H1 (cell line): ENCODE data around the gene KCNV2. TPM values are rescaled to one million over a fixed set of nuclear protein-coding genes. Genes with fewer than 3 reads are reported as not detected.
A peak's percentile ranks its signal among the peaks of the same experiment; 100 is the strongest.

ENCODE experiments used
- CTCF ChIA-PET: fragments of 300-600 bp; sonication (Branson Sonifier 250); formaldehyde crosslinking; loops from one replicate; lab custom pipeline; 2021; ENCODE audit not compliant: partially characterized antibody; lab: Charles Lee
- POLR2A ChIA-PET: fragments of 300-600 bp; sonication (Branson Sonifier 250); formaldehyde crosslinking; loops from one replicate; lab custom pipeline; 2021; ENCODE audit warnings: inconsistent platforms; ENCODE audit not compliant: partially characterized antibody; lab: Charles Lee
- DNase-seq, 2 experiments: peaks; one replicate each; pipeline versions ENCODE4 v3.0.0 to v3.0.0-alpha.2; 2010 to 2022; ENCODE audit warnings: low spot score in 2 of 2, low read depth in 1 of 2, mixed read lengths in 1 of 2
- FAIRE-seq: peaks from 2 replicates; lab custom pipeline; 2011; peaks lifted over from hg19 to GRCh38; lab: Jason Lieb, UNC
- H2AFZ ChIP-seq: 2 replicates; pipeline ENCODE4 v1.8.1; 2012; ENCODE audit warnings: low read length, inconsistent platforms
- H2AK5ac ChIP-seq: 2 replicates; pipeline ENCODE4 v1.6.1; 2013; ENCODE audit warnings: low read depth, low read length
- H2BK120ac ChIP-seq: replicated peaks from 2 replicates; pipeline ENCODE3; 2013; ENCODE audit warnings: low read depth, low read length, inconsistent platforms
- H2BK12ac ChIP-seq: 2 replicates; pipeline ENCODE4 v1.6.1; 2013; ENCODE audit warnings: low read depth, low read length
- H2BK15ac ChIP-seq: 2 replicates; pipeline ENCODE4 v1.6.1; 2013; ENCODE audit warnings: low read length
- H2BK20ac ChIP-seq: 2 replicates; pipeline ENCODE4 v1.6.1; 2013; ENCODE audit warnings: low read length
- H2BK5ac ChIP-seq: 2 replicates; pipeline ENCODE4 v1.6.1; 2013; ENCODE audit warnings: low read depth, low read length
- H3K14ac ChIP-seq: 2 replicates; pipeline ENCODE4 v1.6.1; 2013; ENCODE audit warnings: inconsistent platforms; ENCODE audit not compliant: insufficient read length
- H3K18ac ChIP-seq: 2 replicates; pipeline ENCODE4 v1.6.1; 2013; ENCODE audit warnings: low read length; ENCODE audit errors: extremely low read depth
- H3K23ac ChIP-seq: 2 replicates; pipeline ENCODE4 v1.6.1; 2013; ENCODE audit warnings: inconsistent platforms; ENCODE audit not compliant: insufficient read length
- H3K23me2 ChIP-seq: 2 replicates; pipeline ENCODE4 v1.6.1; 2013; ENCODE audit warnings: low read depth, low read length
- H3K27ac ChIP-seq: 2 replicates; pipeline ENCODE4 v1.6.1; 2011; ENCODE audit warnings: low read depth, low read length, inconsistent platforms
- H3K27me3 ChIP-seq, 4 experiments: replicated peaks in 1 of 4; 1 replicate in 1 of 4; 2 replicates in 3 of 4; pipeline versions ENCODE4 v1.6.1 to v1.8.1; 2011 to 2013; ENCODE audit warnings: low read length in 3 of 4, mild to moderate bottlenecking in 3 of 4, inconsistent platforms in 2 of 4, mixed read lengths in 2 of 4, moderate library complexity in 1 of 4; ENCODE audit not compliant: control insufficient read depth in 3 of 4, insufficient read depth in 3 of 4; ENCODE audit errors: extremely low read depth in 1 of 4
- H3K36me3 ChIP-seq, 4 experiments: 2 replicates each; pipeline versions ENCODE4 v1.6.1 to v1.8.1; 2011 to 2013; ENCODE audit warnings: mild to moderate bottlenecking in 4 of 4, low read length in 3 of 4, moderate library complexity in 2 of 4, control low read depth in 1 of 4, inconsistent platforms in 1 of 4; ENCODE audit not compliant: insufficient read depth in 4 of 4, control insufficient read depth in 2 of 4
- H3K4ac ChIP-seq: replicated peaks from 2 replicates; pipeline ENCODE3; 2013; ENCODE audit warnings: low read length, low read depth, mixed read lengths, inconsistent platforms; ENCODE audit not compliant: insufficient read length
- H3K4me1 ChIP-seq, 4 experiments: replicated peaks in 1 of 4; 1 replicate in 1 of 4; 2 replicates in 3 of 4; pipeline versions ENCODE4 v1.6.1 to v1.8.1; 2011 to 2013; ENCODE audit warnings: low read length in 3 of 4, inconsistent platforms in 2 of 4, mixed read lengths in 1 of 4; ENCODE audit not compliant: insufficient read depth in 4 of 4, control insufficient read depth in 3 of 4
- H3K4me2 ChIP-seq, 2 experiments: 2 replicates each; pipeline versions ENCODE4 v1.6.1 to v1.8.1; 2011 to 2013; ENCODE audit warnings: low read depth in 2 of 2, low read length in 2 of 2, control low read depth in 1 of 2, inconsistent platforms in 1 of 2, mild to moderate bottlenecking in 1 of 2; ENCODE audit not compliant: insufficient read depth in 1 of 2
- H3K4me3 ChIP-seq, 4 experiments: fragments of 200-600, 300-600 bp in 1 of 4; sonication (generic), shearing (Covaris generic), sonication (Bioruptor Twin) in 1 of 4; 2 replicates each; pipeline versions ENCODE4 v1.5.1 to v1.8.1; 2011 to 2016; ENCODE audit warnings: low read length in 4 of 4, low read depth in 3 of 4, control low read depth in 2 of 4, inconsistent platforms in 2 of 4, mild to moderate bottlenecking in 2 of 4, mixed read lengths in 1 of 4, moderate library complexity in 1 of 4; ENCODE audit not compliant: insufficient read depth in 2 of 4; ENCODE audit errors: extremely low read depth in 1 of 4
- H3K56ac ChIP-seq: replicated peaks from 2 replicates; pipeline ENCODE3; 2013; ENCODE audit warnings: low read depth, mild to moderate bottlenecking, mixed read lengths, low read length, inconsistent platforms; ENCODE audit not compliant: insufficient read length
- H3K79me1 ChIP-seq: 2 replicates; pipeline ENCODE4 v1.6.1; 2013; ENCODE audit warnings: low read depth, low read length, control low read depth
- H3K79me2 ChIP-seq, 2 experiments: 2 replicates each; pipeline versions ENCODE4 v1.6.1 to v1.8.1; 2012 to 2013; ENCODE audit warnings: low read length in 2 of 2, mild to moderate bottlenecking in 2 of 2, inconsistent platforms in 1 of 2; ENCODE audit not compliant: insufficient read depth in 2 of 2, control insufficient read depth in 1 of 2
- H3K9ac ChIP-seq, 4 experiments: replicated peaks in 1 of 4; 1 replicate in 1 of 4; 2 replicates in 3 of 4; pipeline versions ENCODE4 v1.6.1 to v1.8.1; 2011 to 2013; ENCODE audit warnings: low read depth in 3 of 4, low read length in 3 of 4, control low read depth in 2 of 4, mild to moderate bottlenecking in 2 of 4, moderate library complexity in 2 of 4, inconsistent platforms in 1 of 4; ENCODE audit errors: extremely low read depth in 1 of 4
- H3K9me3 ChIP-seq, 2 experiments: 2 replicates each; pipeline versions ENCODE4 v1.6.1 to v1.8.1; 2012 to 2013; ENCODE audit warnings: mild to moderate bottlenecking in 2 of 2, moderate library complexity in 2 of 2, control low read depth in 1 of 2, inconsistent platforms in 1 of 2, low read depth in 1 of 2, low read length in 1 of 2, mixed read lengths in 1 of 2; ENCODE audit not compliant: insufficient read depth in 2 of 2
- H4K20me1 ChIP-seq, 2 experiments: replicated peaks in 1 of 2; 2 replicates each; pipeline versions ENCODE3 to v1.8.1; 2011 to 2013; ENCODE audit warnings: inconsistent platforms in 2 of 2, low read length in 2 of 2, mild to moderate bottlenecking in 1 of 2; ENCODE audit not compliant: insufficient read depth in 2 of 2, control insufficient read depth in 1 of 2
- H4K5ac ChIP-seq: 2 replicates; pipeline ENCODE4 v1.6.1; 2013; ENCODE audit warnings: low read length, low read depth, mixed read lengths, inconsistent platforms; ENCODE audit not compliant: insufficient read length
- H4K8ac ChIP-seq: 2 replicates; pipeline ENCODE4 v1.8.0; 2013; ENCODE audit warnings: mild to moderate bottlenecking, moderate library complexity, low read length, inconsistent platforms; ENCODE audit not compliant: insufficient read depth; ENCODE audit errors: extremely low read depth
- H4K91ac ChIP-seq: replicated peaks from 2 replicates; pipeline ENCODE3; 2013; ENCODE audit warnings: low read length, mixed read lengths, inconsistent platforms; ENCODE audit not compliant: insufficient read length
- RAD21 ChIP-seq, 2 experiments: IDR thresholded peaks in 1 of 2; conservative IDR thresholded peaks in 1 of 2; 2 replicates each; pipeline ENCODE4 v1.6.1; 2011; ENCODE audit warnings: low read depth in 2 of 2, low read length in 2 of 2, improper control_type of control experiment in 1 of 2, inconsistent platforms in 1 of 2, mild to moderate bottlenecking in 1 of 2, moderate library complexity in 1 of 2
- TCF12 ChIP-seq: IDR thresholded peaks from 2 replicates; pipeline ENCODE4 v1.6.1; 2011; ENCODE audit warnings: low read depth, mild to moderate bottlenecking, low read length
- WGBS, 2 experiments: shearing (Covaris generic) in 1 of 2; methylation state at CpG; one replicate each; pipeline versions ENCODE4 v1.1.6 to v1.1.7; 2013 to 2015; ENCODE audit warnings: low lambda C conversion rate in 2 of 2, mixed read lengths in 2 of 2, inconsistent platforms in 1 of 2, low coverage in 1 of 2, missing lambda C conversion rate in 1 of 2; ENCODE audit not compliant: insufficient replicate concordance in 2 of 2, insufficient coverage in 1 of 2, insufficient read length in 1 of 2; ENCODE audit errors: extremely low coverage in 1 of 2, missing lambda C conversion rate in 1 of 2; 5-methylcytosine and 5-hydroxymethylcytosine counted together
- polyA plus RNA-seq, 7 experiments: library from polyadenylated mRNA; depleted of rRNA in 3 of 7; stranded (reverse) in 5 of 7; unstranded in 2 of 7; fragments of >200 nt in 5 of 7; fragments of 200-250 nt in 2 of 7; gene quantifications; 1 replicate in 5 of 7; 2 replicates in 1 of 7; 4 replicates in 1 of 7; pipeline versions ENCODE4 v1.2.1 to v1.2.3, GENCODE V29; 2011 to 2013; ENCODE audit warnings: missing spikeins in 2 of 7, mixed read lengths in 2 of 7
- total RNA-seq: library from RNA; stranded (reverse); fragmentation: NEBNext Ultra II Directional; extraction: Animal tissue kit (Norgen Biotek cat#: 25700); gene quantifications from 2 replicates; pipeline ENCODE4 v1.2.1, GENCODE V29; 2021
- TF ChIP-seq, protein P1 (sequence below), 3 experiments: IDR thresholded peaks; 1 replicate in 2 of 3; 2 replicates in 1 of 3; pipeline versions ENCODE4 v1.5.1 to v1.6.1; 2011; ENCODE audit warnings: low read length in 3 of 3, mild to moderate bottlenecking in 3 of 3, inconsistent platforms in 2 of 3, low read depth in 1 of 3, moderate library complexity in 1 of 3; ENCODE audit not compliant: insufficient read depth in 1 of 3; ENCODE audit errors: control extremely low read depth in 1 of 3

KCNV2 gene
- total and polyA plus RNA-seq, 2 of the 8 experiments (the other 6 are each of a cell fraction or from before 2014, with no cell fraction given): not detected

DNA sequence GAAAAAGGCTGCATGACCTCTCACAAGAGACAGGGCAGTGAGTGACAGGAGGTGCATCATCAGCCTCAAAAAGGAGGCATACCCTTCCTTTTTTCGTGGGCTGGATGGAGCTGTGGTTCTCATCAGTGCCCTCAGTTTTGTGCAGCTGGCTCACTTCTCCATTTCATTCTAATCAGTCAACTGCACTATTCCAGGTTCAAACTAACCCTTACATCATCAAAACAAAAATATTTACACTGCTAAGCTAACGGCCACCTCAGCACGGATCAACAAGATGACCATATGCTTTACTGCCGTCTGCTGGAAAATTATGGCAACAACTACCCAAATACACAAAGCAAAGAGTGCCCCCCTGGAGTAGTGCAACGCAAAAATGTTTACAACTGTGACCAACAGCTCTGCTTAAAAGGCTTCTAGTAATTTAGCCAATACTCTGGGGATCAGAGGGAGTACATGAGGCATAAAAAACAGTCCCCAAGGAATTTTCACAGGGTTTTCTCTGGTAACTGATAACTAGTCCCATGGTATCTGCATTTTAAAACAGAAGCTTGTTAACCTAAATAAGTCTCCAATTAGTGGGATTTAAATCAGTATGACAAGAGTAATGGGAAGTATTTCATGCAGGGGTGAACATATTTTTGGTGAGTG lies 10.8 kb downstream of the KCNV2 start:
- WGBS, 2 experiments: 67% methylated on average over 5 of the region's 5 CpGs; no CpG with 5 or more reads in 1 of the 2 experiments
- H4K20me1 ChIP-seq: no peaks in the 10 kb centered on the region
- H4K91ac ChIP-seq: no peak overlapping the region
- H2BK15ac ChIP-seq: no peak overlapping the region
- no peak overlapping the region for H3K9ac ChIP-seq
- H2BK20ac ChIP-seq: no peak overlapping the region
- no peak overlapping the region for H3K23ac ChIP-seq
- no peaks in the 10 kb centered on the region for H3K79me2 ChIP-seq
- FAIRE-seq: peak; percentile 78
- no peak overlapping the region for H3K4me3 ChIP-seq
- no peak overlapping the region for H2AFZ ChIP-seq
- no peak overlapping the region for H3K4ac ChIP-seq
- ChIA-PET POLR2A (interaction anchor here (0.9 to 1.4 kb wide), 2 partner anchors 10 to 63 kb away, joined by 3 to 5 read pairs; no protein-coding TSS in a partner anchor), CTCF (interaction anchor here (0.5 to 2.2 kb wide), 33 partner anchors 9 to 596 kb away, joined by 3 to 11 read pairs (median 4); partner anchors contain the start of gene KCNV2)
- no peak overlapping the region for H4K8ac ChIP-seq
- no peaks in the 10 kb centered on the region for H3K36me3 ChIP-seq
- H3K79me1 ChIP-seq: no peaks in the 10 kb centered on the region
- H3K23me2 ChIP-seq: no peaks in the 10 kb centered on the region
- H3K18ac ChIP-seq: no peak overlapping the region
- no peak overlapping the region for H2BK12ac ChIP-seq
- H3K4me1 ChIP-seq: peaks cover 0 to 4% (median 0%) of the 10 kb centered on the region in 4 experiments; a peak in 2 of 7 replicates
- no peak overlapping the region for H3K56ac ChIP-seq
- TF ChIP-seq RAD21 (IDR thresholded peaks at IDR 0.05 in 1 of 2, conservative IDR thresholded peaks at IDR 0.05 in 1 of 2; ENCODE audit: low read depth in 2 of 2, low read length in 2 of 2) (peak; percentile 65 to 71), TCF12 (no peak)
- TF ChIP-seq, protein P1, sequence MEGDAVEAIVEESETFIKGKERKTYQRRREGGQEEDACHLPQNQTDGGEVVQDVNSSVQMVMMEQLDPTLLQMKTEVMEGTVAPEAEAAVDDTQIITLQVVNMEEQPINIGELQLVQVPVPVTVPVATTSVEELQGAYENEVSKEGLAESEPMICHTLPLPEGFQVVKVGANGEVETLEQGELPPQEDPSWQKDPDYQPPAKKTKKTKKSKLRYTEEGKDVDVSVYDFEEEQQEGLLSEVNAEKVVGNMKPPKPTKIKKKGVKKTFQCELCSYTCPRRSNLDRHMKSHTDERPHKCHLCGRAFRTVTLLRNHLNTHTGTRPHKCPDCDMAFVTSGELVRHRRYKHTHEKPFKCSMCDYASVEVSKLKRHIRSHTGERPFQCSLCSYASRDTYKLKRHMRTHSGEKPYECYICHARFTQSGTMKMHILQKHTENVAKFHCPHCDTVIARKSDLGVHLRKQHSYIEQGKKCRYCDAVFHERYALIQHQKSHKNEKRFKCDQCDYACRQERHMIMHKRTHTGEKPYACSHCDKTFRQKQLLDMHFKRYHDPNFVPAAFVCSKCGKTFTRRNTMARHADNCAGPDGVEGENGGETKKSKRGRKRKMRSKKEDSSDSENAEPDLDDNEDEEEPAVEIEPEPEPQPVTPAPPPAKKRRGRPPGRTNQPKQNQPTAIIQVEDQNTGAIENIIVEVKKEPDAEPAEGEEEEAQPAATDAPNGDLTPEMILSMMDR (IDR thresholded peaks at IDR 0.05; ENCODE audit: control extremely low read depth in 1 of 3, insufficient read depth in 1 of 3, low read depth in 1 of 3, low read length in 3 of 3): peak in 2 of 3 experiments; percentile 60 to 69; a peak in 3 of 4 replicates
- no peaks in the 10 kb centered on the region for H3K27me3 ChIP-seq
- no peak overlapping the region for H2BK120ac ChIP-seq
- H3K27ac ChIP-seq: no peak overlapping the region
- no peak overlapping the region for H2AK5ac ChIP-seq
- H3K14ac ChIP-seq: no peak overlapping the region
- H3K9me3 ChIP-seq: no peaks in the 10 kb centered on the region
- no peak overlapping the region for H4K5ac ChIP-seq
- no peak overlapping the region for H3K4me2 ChIP-seq
- DNase-seq: no peak
- no peak overlapping the region for H2BK5ac ChIP-seq
